ENCODE measurements around the gene RABL6. TPM values are rescaled to one million over a fixed set of nuclear protein-coding genes. Genes with fewer than 3 reads are reported as not detected.
A peak's percentile ranks its signal among the peaks of the same experiment; 100 is the strongest.
"Not testable (repeated sequence)": the region's sequence is repeated elsewhere in the genome, so short reads cannot be mapped to it uniquely, and the experiment has no call there.

RABL6 gene, protein sequence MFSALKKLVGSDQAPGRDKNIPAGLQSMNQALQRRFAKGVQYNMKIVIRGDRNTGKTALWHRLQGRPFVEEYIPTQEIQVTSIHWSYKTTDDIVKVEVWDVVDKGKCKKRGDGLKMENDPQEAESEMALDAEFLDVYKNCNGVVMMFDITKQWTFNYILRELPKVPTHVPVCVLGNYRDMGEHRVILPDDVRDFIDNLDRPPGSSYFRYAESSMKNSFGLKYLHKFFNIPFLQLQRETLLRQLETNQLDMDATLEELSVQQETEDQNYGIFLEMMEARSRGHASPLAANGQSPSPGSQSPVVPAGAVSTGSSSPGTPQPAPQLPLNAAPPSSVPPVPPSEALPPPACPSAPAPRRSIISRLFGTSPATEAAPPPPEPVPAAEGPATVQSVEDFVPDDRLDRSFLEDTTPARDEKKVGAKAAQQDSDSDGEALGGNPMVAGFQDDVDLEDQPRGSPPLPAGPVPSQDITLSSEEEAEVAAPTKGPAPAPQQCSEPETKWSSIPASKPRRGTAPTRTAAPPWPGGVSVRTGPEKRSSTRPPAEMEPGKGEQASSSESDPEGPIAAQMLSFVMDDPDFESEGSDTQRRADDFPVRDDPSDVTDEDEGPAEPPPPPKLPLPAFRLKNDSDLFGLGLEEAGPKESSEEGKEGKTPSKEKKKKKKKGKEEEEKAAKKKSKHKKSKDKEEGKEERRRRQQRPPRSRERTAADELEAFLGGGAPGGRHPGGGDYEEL
- 73.0 TPM for total RNA-seq
- long read RNA-seq, transcript RABL6-201 (15 exons, 3,091 nt): major isoform, 26 of 111 reads
- long read RNA-seq, partial matches to known transcripts: 70 of 111 reads
- long read RNA-seq, other reads (novel, unspliced or antisense): 13 of 111 reads

- DNase-seq (peak; percentile 90), ATAC-seq (peak; percentile 92)
- intact Hi-C loops (cut with micrococcal nuclease): no loop called here
These were observed at the start of gene RABL6 for GRCh38 chr9:136807281-136808074. Gene RABL6, plus strand, starts transcription at chr9:136807948. Its CDS starts 249 bp downstream, at chr9:136808197.

- intact Hi-C loops (cut with micrococcal nuclease): no loop called here
- DNase-seq: no peak
These were observed 48.7 kb upstream of the RABL6 start for GRCh38 chr9:136759001-136759400.

GRCh38 chr9:136759436-136760325, 48.1 kb upstream of the RABL6 start:
- ATAC-seq (no peak), DNase-seq (no peak)
- intact Hi-C loops (cut with micrococcal nuclease): no loop called here

More at GRCh38 chr9:136759001-136759400, 48.7 kb upstream of the RABL6 start:
- no peak for ATAC-seq

- intact Hi-C loops (cut with micrococcal nuclease): no loop called here
- DNase-seq (no peak), ATAC-seq (no peak)
These were observed 47.3 kb upstream of the RABL6 start for GRCh38 chr9:136760424-136760823.

DNA sequence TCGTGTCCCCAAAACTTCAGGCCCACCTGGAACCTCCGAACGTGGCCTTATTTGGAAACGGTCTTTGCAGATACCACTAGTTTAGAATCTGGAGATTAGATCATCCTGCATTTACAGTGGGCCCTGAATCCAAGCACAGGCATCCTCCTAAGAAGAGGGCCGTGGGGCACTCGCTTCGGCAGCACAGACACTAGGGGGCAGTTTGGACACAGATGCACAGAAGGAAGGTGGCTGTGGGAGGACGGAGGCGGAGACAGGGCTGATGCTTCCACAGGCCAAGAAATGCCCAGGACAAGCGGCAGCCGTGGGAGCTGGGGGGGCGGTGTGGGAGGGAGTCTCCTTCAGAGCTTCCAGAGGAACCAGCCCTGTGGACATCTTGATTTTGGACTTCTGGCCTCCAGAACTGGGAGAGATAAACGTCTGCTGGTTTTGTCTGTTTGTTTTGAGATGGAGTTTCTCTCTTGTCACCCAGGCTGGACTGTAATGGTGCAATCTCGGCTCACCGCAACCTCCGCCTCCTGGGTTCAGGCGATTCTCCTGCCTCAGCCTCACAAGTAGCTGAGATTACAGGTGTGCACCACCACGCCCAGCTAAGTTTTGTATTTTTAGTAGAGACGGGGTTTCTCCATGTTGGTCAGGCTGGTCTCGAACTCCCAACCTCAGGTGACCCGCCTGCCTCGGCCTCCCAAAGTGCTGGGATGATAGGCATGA, 46.8 kb upstream of the RABL6 start:
- ATAC-seq (peak; percentile 31), DNase-seq (peak; percentile 60)
- intact Hi-C loops (cut with micrococcal nuclease): not testable (repeated sequence)

- no peak for ATAC-seq
- intact Hi-C loops (cut with micrococcal nuclease): no loop called here
- DNase-seq: no peak
These were observed 46.2 kb upstream of the RABL6 start for GRCh38 chr9:136761545-136761981.

DNA sequence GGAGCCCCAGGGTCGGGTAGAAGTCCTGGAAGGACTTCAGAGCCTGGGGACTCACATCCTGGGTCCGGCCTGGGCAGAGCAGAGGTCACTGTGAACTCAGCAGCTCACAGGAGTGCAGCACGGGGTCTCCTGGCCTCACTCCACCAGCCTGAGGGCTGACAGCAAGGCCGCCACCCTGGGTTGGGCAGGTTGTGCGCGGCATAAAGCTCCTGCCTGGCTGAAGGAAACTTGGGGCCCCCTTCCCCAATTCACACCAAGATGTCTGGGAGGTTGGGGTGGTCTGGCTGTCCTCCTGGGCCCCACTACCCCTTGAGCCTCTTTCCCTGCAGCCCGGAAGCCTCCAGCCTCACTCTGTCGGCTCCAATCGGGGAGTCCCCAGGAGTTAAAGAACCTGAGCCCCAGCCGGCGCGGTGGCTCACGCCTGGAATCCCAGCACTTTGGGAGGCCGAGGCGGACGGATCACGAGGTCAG, 45.5 kb upstream of the RABL6 start:
- ATAC-seq (no peak), DNase-seq (no peak)
- intact Hi-C loops (cut with micrococcal nuclease): no loop called here

DNA sequence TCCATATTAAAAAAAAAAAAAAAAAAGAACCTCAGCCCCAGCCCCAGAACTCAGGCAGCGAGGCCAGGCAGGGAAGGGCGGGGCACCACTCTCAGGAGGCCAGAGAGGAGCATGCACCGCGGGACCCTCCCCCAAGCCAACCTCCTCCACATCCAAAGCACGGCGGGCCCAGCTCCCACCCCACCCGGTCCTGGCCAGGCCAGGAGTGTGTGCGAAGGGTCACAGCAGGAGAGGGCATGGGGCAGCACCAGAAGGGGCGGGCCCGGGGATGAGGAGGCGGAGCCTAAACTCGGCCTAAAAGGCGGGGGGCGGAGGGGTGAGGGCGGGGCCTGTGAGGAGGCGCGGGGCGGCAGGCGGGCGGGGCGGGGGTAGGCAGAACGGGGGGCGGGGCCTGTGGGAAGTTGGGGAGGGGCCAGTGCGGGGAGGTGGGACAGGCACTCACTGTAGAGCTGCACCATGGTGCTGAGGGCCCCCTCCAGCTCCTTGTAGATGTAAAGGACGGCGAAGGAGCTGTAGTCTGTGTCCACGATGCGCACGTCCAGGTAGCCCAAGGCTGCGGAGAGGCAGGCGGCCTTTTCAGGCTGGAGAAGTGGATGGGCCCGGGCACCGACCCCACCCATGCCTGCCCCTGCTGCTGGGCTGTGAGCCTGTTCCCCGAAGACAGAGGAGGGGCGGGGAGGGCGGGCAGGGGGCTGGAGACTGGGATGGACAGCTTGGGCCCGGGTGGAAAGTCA, 44.7 kb upstream of the RABL6 start:
- DNase-seq: peak; percentile 66

DNA sequence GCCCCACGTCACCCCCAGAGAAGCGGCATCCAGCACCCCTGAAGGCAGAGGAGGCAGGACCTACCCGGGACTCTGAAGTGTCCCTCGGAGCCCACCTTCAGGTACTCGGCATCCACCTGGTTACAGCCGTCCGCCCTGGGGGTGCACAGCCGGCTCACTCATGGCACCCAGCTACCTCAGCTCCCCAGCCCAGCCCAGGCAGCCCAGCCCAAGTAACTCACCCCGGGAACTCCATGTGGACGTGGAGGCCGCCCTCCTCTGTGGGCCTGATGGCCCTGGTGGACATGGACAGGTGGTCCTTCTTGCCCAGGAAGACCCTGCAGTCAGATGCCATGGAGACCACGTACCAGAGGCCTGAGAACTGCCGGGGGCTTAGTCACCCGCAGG, 44.1 kb upstream of the RABL6 start:
- intact Hi-C loops (cut with micrococcal nuclease): no loop called here
- DNase-seq: no peak
- ATAC-seq: no peak

More for the DNA sequence above, 44.7 kb upstream of the RABL6 start:
- peak; percentile 39 for ATAC-seq
- intact Hi-C loops (cut with micrococcal nuclease): no loop called here

GRCh38 chr9:136764301-136764891, 43.4 kb upstream of the RABL6 start, which contains the start of gene LCN15:
Gene LCN15, minus strand, starts transcription at chr9:136764518. Its CDS starts 30 bp downstream, at chr9:136764488.
- DNase-seq (no peak), ATAC-seq (peak; percentile 4)

DNA sequence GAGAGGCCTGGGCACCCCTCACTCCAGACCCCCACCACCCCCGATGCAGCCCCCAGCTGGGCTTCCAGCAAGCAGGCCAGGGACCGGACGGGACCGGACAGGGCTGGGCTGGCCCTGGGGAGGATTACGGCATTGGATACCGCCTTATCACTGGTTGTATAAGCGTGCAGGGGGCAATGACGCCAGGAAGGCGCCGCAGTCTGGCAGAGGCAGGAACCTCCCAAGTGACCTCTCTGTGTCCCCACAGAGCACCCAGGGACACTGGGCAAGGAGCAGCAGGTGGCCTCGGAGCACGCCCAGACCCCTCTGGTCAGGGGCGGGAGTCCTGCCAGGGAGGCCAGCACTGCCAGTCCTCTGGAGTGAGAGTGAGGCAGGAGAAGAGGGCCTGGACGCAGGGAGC, 42.7 kb upstream of the RABL6 start:
- ATAC-seq: peak; percentile 58
- DNase-seq: no peak

More at GRCh38 chr9:136764301-136764891, 43.4 kb upstream of the RABL6 start, which contains the start of gene LCN15:
- intact Hi-C loops (cut with micrococcal nuclease): no loop called here

DNA sequence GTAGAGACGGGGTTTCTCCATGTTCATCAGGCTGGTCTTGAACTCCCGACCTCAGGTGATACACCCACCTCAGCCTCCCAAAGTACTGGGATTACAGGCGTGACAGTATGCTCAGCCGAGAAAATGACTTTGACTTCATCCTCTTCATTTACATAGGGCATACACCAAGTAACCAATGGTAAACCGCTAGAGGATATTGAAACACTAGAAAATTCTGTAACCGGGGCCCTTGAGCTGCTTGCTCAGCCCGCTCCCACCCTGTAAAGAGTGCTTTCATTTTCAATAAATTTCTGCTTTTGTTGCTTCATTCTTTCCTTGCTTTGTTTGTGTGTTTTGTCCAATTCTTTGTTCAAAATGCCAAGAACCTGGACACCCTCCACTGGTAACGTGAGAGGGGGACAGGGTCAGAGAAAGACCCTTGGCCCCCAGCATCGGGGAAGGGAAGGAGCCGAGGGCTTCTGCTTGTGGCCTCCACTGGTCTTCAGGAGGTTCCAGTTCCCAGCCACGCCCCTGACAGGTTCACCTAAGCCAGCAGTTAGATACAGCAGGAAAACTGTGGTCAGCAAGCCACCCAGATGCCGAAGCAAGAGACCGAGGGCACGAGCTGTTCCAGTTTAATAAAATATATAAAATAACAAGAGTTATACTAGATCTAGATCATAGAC, 41.9 kb upstream of the RABL6 start:
- ATAC-seq; intact Hi-C loops (cut with micrococcal nuclease); DNase-seq: not testable (repeated sequence)

More for the DNA sequence above, 42.7 kb upstream of the RABL6 start:
- intact Hi-C loops (cut with micrococcal nuclease): no loop called here

GRCh38 chr9:136766410-136767120, 41.2 kb upstream of the RABL6 start:
- intact Hi-C loops (cut with micrococcal nuclease); ATAC-seq: not testable (repeated sequence)
- DNase-seq: peak; percentile 71

DNA sequence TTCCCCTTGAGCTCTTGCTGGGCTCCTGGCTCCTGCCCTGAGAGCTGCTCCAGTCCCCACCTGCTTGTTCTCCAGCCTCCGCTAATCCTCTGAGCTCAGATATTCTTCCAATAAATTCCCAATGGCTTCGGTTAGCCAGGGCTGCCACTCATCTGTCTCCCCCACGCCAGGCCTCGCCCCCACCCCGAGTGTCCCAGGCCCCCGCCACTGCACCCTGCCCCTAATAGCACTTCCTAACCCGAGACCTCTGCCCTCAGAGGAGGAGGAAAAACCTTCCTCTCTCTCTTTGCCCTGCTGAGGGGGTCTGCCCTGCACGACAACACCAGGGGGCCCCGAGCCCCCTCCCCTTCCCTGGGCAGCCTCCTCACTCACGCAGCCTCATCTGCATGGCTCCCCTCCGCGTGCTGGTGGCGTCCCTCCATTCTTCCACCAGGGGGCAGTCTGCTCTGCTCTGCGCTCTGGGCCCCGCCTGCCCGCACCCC, 38.0 kb upstream of the RABL6 start:
- intact Hi-C loops (cut with micrococcal nuclease): no loop called here
- DNase-seq (no peak), ATAC-seq (no peak)

DNA sequence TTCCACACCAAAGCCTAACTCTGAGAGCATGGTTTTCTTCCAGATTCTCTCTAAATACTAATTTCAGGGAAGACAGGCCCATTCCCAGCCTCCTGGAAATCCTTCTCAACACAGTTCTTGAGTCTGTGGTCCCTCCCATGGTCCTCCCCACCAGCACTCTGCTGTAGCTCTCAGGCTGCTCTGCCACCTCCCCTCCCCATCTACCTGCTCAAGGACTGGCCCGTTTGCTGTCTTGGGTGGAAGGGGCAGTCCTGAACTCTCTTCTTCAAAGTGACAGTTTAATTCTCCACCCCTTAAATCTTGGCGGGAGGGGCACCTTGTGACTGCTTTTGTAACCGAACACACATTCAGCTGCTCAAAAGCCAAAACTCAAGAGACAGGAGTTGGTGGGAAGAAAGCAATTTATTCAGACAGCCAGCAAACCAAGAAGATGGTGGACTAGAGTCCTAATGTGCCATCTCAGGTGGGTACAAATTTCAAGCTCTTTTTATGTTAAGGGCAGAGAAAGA, 35.8 kb upstream of the RABL6 start:
- intact Hi-C loops (cut with micrococcal nuclease): no loop called here
- ATAC-seq: no peak
- no peak for DNase-seq
